ENCODE data around the gene SLC9A8. TPM values are rescaled to one million over a fixed set of nuclear protein-coding genes. Genes with fewer than 3 reads are reported as not detected.
A peak's percentile ranks its signal among the peaks of the same experiment; 100 is the strongest.

Gene SLC9A8
- total and polyA plus RNA-seq, 9 of the 15 experiments (the other 6 are each of a cell fraction or from before 2014, with no cell fraction given), result 0.56 to 9.7 (median 5.0) TPM

DNA sequence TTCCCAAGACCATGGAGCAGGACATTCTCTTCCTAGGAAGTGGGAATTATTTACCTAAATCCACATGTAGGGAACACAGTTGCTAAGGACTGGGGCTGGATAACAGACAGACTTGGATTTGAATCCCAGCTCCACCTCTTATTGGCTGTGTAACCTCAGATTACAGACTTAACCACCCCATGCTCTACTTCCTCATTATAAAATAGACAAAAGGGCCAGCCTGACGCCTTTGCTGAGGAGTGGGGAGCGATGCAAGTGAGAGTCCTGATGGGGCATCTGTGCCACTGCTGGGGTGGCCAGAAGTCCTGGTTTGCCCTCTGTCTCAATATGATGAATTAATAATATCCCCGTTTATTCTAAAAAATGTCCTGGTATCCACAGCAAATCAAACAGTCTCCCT is 55.9 kb downstream of the SLC9A8 start:
- WGBS (ENCODE audit: insufficient coverage, low coverage, missing lambda C conversion rate), result 40% methylated on average over 3 of the region's 3 CpGs
- POLR2A ChIA-PET, result no interaction called here

DNA sequence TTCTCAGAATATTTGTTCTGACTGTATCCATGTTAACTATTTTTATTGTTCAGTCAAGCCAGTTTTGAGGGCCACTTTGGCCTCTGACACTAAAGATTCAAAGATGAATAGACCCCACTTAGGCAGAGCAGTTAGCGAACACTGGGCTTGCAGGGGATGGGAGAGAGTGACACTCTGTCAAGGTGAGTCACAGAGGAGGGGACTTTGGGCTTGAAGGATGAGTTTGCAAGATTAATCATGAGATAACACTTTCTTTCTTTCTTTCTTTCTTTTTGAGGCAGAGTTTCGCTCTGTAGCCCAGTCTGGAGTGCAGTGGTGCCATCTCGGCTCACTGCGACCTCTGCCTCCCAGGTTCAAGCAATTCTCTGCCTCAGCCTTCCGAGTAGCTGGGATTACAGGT is 56.3 kb downstream of the SLC9A8 start:
- H3K27ac ChIP-seq (ENCODE audit: extremely low read depth, low read depth, low read length), result no peak overlapping the region
- H3K4me1 ChIP-seq (replicated peaks in 1 of 2; ENCODE audit: control insufficient read depth in 2 of 2, insufficient read depth in 2 of 2, low read length in 2 of 2), result peaks cover 6 to 20% of the 10 kb centered on the region in 2 experiments; a peak in 4 of 5 replicates
- H3K9me3 ChIP-seq (replicated peaks; ENCODE audit: control insufficient read depth, insufficient read depth, low read depth, low read length), result no peaks in the 10 kb centered on the region
- POLR2A ChIA-PET, result no interaction called here
- FAIRE-seq (no peak), ATAC-seq (peak; percentile 79), DNase-seq (ENCODE audit: extremely low read depth in 1 of 4, low spot score in 3 of 4) (peak in 3 of 4 experiments; percentile 35 to 52 (median 43))
- no peaks in the 10 kb centered on the region for H4K20me1 ChIP-seq (replicated peaks; ENCODE audit: control insufficient read depth, insufficient read depth, low read length)
- in situ Hi-C loops (cut with MboI) (no loop called here), intact Hi-C loops (cut with micrococcal nuclease) (no loop called here)
- H3K36me3 ChIP-seq (ENCODE audit: control insufficient read depth, insufficient read depth, low read length), result peaks cover 16% of the 10 kb centered on the region; the same call in 2 of the 3 replicates
- no peaks in the 10 kb centered on the region for H3K79me2 ChIP-seq (ENCODE audit: control insufficient read depth, insufficient read depth, low read length)
- no peak overlapping the region for H3K4me3 ChIP-seq
- no peaks in the 10 kb centered on the region for H3K9me1 ChIP-seq (ENCODE audit: control insufficient read depth, insufficient read depth, low read length)
- 80% methylated on average over 5 of the region's 5 CpGs for WGBS (ENCODE audit: insufficient coverage, low coverage, missing lambda C conversion rate)
- no peak overlapping the region for H3K9ac ChIP-seq (ENCODE audit: insufficient read depth in 1 of 2, low read depth in 2 of 2, low read length in 2 of 2)
- no peak overlapping the region for H2AFZ ChIP-seq (ENCODE audit: low read depth, low read length)
- CTCF ChIA-PET (ENCODE audit: low intra/inter-chr PET ratio), result no interaction called here
- no TSS peak for BruUV-seq (replicated peaks)
- H3K4me2 ChIP-seq (ENCODE audit: insufficient read depth, low read length), result no peak overlapping the region
- no peaks in the 10 kb centered on the region for H3K27me3 ChIP-seq (ENCODE audit: control insufficient read depth in 2 of 2, insufficient read depth in 2 of 2, low read length in 2 of 2)
- TF ChIP-seq, protein P1, sequence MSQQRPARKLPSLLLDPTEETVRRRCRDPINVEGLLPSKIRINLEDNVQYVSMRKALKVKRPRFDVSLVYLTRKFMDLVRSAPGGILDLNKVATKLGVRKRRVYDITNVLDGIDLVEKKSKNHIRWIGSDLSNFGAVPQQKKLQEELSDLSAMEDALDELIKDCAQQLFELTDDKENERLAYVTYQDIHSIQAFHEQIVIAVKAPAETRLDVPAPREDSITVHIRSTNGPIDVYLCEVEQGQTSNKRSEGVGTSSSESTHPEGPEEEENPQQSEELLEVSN (IDR thresholded peaks at IDR 0.05; ENCODE audit: borderline replicate concordance in 1 of 2, extremely low read depth in 1 of 2, insufficient read depth in 1 of 2, insufficient read length in 1 of 2, low read depth in 1 of 2, low read length in 1 of 2, poor library complexity in 1 of 2, severe bottlenecking in 1 of 2), result no peak
- TF ChIP-seq SMARCE1 (IDR thresholded peaks at IDR 0.05) (peak; percentile 69; the same call in 1 of the 2 replicates), JUND (IDR thresholded peaks at IDR 0.05; ENCODE audit: borderline replicate concordance, low read depth, low read length) (peak; percentile 55; the same call in 1 of the 2 replicates), JUND (tag; IDR thresholded peaks at IDR 0.05; ENCODE audit: borderline replicate concordance, low read depth, low read length) (peak; percentile 42; the same call in 1 of the 3 replicates), ARID1B (IDR thresholded peaks at IDR 0.05) (peak; percentile 56), MAFG (tag; conservative IDR thresholded peaks at IDR 0.05) (peak; percentile 63)
- TF ChIP-seq, protein P2, sequence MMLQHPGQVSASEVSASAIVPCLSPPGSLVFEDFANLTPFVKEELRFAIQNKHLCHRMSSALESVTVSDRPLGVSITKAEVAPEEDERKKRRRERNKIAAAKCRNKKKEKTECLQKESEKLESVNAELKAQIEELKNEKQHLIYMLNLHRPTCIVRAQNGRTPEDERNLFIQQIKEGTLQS (IDR thresholded peaks at IDR 0.05), result peak; percentile 52
- TF ChIP-seq, protein P2 (CRISPR knock-in tag; conservative IDR thresholded peaks at IDR 0.05), result no peak
- TF ChIP-seq, protein P3, sequence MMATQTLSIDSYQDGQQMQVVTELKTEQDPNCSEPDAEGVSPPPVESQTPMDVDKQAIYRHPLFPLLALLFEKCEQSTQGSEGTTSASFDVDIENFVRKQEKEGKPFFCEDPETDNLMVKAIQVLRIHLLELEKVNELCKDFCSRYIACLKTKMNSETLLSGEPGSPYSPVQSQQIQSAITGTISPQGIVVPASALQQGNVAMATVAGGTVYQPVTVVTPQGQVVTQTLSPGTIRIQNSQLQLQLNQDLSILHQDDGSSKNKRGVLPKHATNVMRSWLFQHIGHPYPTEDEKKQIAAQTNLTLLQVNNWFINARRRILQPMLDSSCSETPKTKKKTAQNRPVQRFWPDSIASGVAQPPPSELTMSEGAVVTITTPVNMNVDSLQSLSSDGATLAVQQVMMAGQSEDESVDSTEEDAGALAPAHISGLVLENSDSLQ (IDR thresholded peaks at IDR 0.05), result peak; percentile 82

More for the DNA sequence above, 55.9 kb downstream of the SLC9A8 start:
- Histone ChIP-seq H3K9me1 (ENCODE audit: control insufficient read depth, insufficient read depth, low read length) (no peaks in the 10 kb centered on the region), H3K4me2 (ENCODE audit: insufficient read depth, low read length) (no peak overlapping the region), H3K4me1 (replicated peaks in 1 of 2; ENCODE audit: control insufficient read depth in 2 of 2, insufficient read depth in 2 of 2, low read length in 2 of 2) (peaks cover 6 to 20% of the 10 kb centered on the region in 2 experiments; a peak in 4 of 5 replicates), H3K27ac (ENCODE audit: extremely low read depth, low read depth, low read length) (0 out of 3 replicates have a peak overlapping the region, but pooled peaks have one; percentile 15), H3K79me2 (ENCODE audit: control insufficient read depth, insufficient read depth, low read length) (no peaks in the 10 kb centered on the region), H2AFZ (ENCODE audit: low read depth, low read length) (0 out of 2 replicates have a peak overlapping the region, but pooled peaks have one; percentile 15), H3K36me3 (ENCODE audit: control insufficient read depth, insufficient read depth, low read length) (peaks cover 16% of the 10 kb centered on the region; the same call in 2 of the 3 replicates), H4K20me1 (replicated peaks; ENCODE audit: control insufficient read depth, insufficient read depth, low read length) (no peaks in the 10 kb centered on the region), H3K4me3 (no peak overlapping the region), H3K9ac (ENCODE audit: insufficient read depth in 1 of 2, low read depth in 2 of 2, low read length in 2 of 2) (peak overlapping the region in 1 of 2 experiments; percentile 74; a peak in 1 of 4 replicates), H3K27me3 (ENCODE audit: control insufficient read depth in 2 of 2, insufficient read depth in 2 of 2, low read length in 2 of 2) (no peaks in the 10 kb centered on the region), H3K9me3 (replicated peaks; ENCODE audit: control insufficient read depth, insufficient read depth, low read depth, low read length) (no peaks in the 10 kb centered on the region)
- FAIRE-seq (peak; percentile 29), ATAC-seq (peak; percentile 71), DNase-seq (ENCODE audit: extremely low read depth in 1 of 4, low spot score in 3 of 4) (no peak)
- in situ Hi-C loops (cut with MboI) (no loop called here), intact Hi-C loops (cut with micrococcal nuclease) (no loop called here)
- BruUV-seq (replicated peaks), result no TSS peak
- CTCF ChIA-PET (ENCODE audit: low intra/inter-chr PET ratio), result no interaction called here
- no peak for TF ChIP-seq CHD1 (IDR thresholded peaks at IDR 0.05; ENCODE audit: low read length)
- TF ChIP-seq, protein P4, sequence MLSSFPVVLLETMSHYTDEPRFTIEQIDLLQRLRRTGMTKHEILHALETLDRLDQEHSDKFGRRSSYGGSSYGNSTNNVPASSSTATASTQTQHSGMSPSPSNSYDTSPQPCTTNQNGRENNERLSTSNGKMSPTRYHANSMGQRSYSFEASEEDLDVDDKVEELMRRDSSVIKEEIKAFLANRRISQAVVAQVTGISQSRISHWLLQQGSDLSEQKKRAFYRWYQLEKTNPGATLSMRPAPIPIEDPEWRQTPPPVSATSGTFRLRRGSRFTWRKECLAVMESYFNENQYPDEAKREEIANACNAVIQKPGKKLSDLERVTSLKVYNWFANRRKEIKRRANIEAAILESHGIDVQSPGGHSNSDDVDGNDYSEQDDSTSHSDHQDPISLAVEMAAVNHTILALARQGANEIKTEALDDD (IDR thresholded peaks at IDR 0.05), result 0 out of 2 replicates have a peak, but pooled peaks have one; percentile 15

Measured in K562 (cell line).